K562 (cell line): ENCODE results near the gene CHCHD1. TPM values are rescaled to one million over a fixed set of nuclear protein-coding genes. Genes with fewer than 3 reads are reported as not detected.

ENCODE experiments used
- ATF1 ChIP-seq, 2 experiments: fragments of 450-650 bp in 1 of 2; IDR thresholded peaks; 2 replicates each; pipeline ENCODE4 v1.6.1; 2016; ENCODE audit warnings: missing compliant biosample characterization in 1 of 2, missing genetic modification characterization in 1 of 2
- CTBP1 ChIP-seq: fragments of 450-650 bp; IDR thresholded peaks from 2 replicates; pipeline ENCODE4 v1.6.1; 2016; ENCODE audit warnings: borderline replicate concordance
- HNRNPLL ChIP-seq: fragments of 200-400 bp; formaldehyde crosslinking; IDR thresholded peaks from 2 replicates; pipeline ENCODE4 v1.6.1; 2017; ENCODE audit warnings: low read length, low read depth, mild to moderate bottlenecking; ENCODE audit not compliant: poor library complexity, severe bottlenecking
- NCOR1 ChIP-seq: fragments of 450-650 bp; IDR thresholded peaks from 2 replicates; pipeline ENCODE4 v1.6.1; 2016; ENCODE audit warnings: mild to moderate bottlenecking, moderate library complexity
- POLR3A ChIP-seq: IDR thresholded peaks from 2 replicates; pipeline ENCODE4 v1.6.1; 2011; ENCODE audit warnings: borderline replicate concordance, mild to moderate bottlenecking, moderate library complexity; ENCODE audit not compliant: insufficient read length, insufficient read depth; ENCODE audit errors: extremely low read depth
- RBM22 ChIP-seq: fragments of 200-400 bp; formaldehyde crosslinking; IDR thresholded peaks from 2 replicates; pipeline ENCODE4 v1.6.1; 2018; ENCODE audit warnings: low read length, low read depth; ENCODE audit not compliant: poor library complexity, severe bottlenecking
- ZEB2 ChIP-seq: fragments of 450-650 bp; IDR thresholded peaks from 2 replicates; pipeline ENCODE4 v1.6.1; 2016
- ZNF121 ChIP-seq: sonication (generic); formaldehyde crosslinking; conservative IDR thresholded peaks from 2 replicates; pipeline ENCODE4 v1.8.0; 2022; ENCODE audit warnings: missing genetic modification reagents
- polyA plus RNA-seq, 8 experiments: library from polyadenylated mRNA; depleted of rRNA in 4 of 8; stranded (reverse) in 5 of 8; unstranded in 3 of 8; fragments of >200 nt; fragmentation: Nextera tagmentation in 2 of 8; fragmentation: Illumina TruSeq in 1 of 8; extraction: Ambion mirVana in 2 of 8; extraction: Trizol in 1 of 8; gene quantifications; 2 replicates each; pipeline versions ENCODE4 v1.2.1 to v1.2.3, GENCODE V29; 2011 to 2014; ENCODE audit warnings: inconsistent platforms in 1 of 8, missing spikeins in 1 of 8
- total RNA-seq, 7 experiments: library from RNA; depleted of rRNA in 6 of 7; stranded (reverse); fragments of >200 nt in 6 of 7; fragmentation: Illumina TruSeq in 2 of 7; extraction: Trizol in 2 of 7; gene quantifications; 2 replicates each; pipeline versions ENCODE4 v1.2.1 to v1.2.3, GENCODE V29; 2011 to 2021; ENCODE audit warnings: low replicate concordance in 1 of 7
- TF ChIP-seq, protein P1 (sequence below), 2 experiments: fragments of 450-650 bp; formaldehyde crosslinking in 1 of 2; IDR thresholded peaks; 2 replicates each; pipeline versions ENCODE4 v1.4.0 to v1.6.1; 2014 to 2020; ENCODE audit warnings: mild to moderate bottlenecking in 2 of 2, borderline replicate concordance in 1 of 2, low read depth in 1 of 2
- TF ChIP-seq, protein P2 (sequence below), 3 experiments: IDR thresholded peaks in 2 of 3; conservative IDR thresholded peaks in 1 of 3; 2 replicates each; pipeline ENCODE4 v1.5.1; 2011 to 2012; ENCODE audit warnings: low read length in 3 of 3, mild to moderate bottlenecking in 3 of 3, control low read depth in 2 of 3, improper control_type of control experiment in 1 of 3, inconsistent platforms in 1 of 3, low read depth in 1 of 3, mixed read lengths in 1 of 3, moderate library complexity in 1 of 3; ENCODE audit not compliant: insufficient read depth in 2 of 3
- TF ChIP-seq, protein P3 (sequence below), 2 experiments: fragments of 150-350 bp in 1 of 2; IDR thresholded peaks; 2 replicates each; pipeline ENCODE4 v1.6.1; 2012 to 2016; ENCODE audit warnings: low read depth in 2 of 2, low read length in 2 of 2, mild to moderate bottlenecking in 1 of 2, moderate library complexity in 1 of 2
- TF ChIP-seq, protein P4 (sequence below): sonication (generic); formaldehyde crosslinking; IDR thresholded peaks from 2 replicates; pipeline ENCODE4 v1.5.0; 2020; ENCODE audit warnings: missing genetic modification reagents

Gene CHCHD1
- total and polyA plus RNA-seq, 9 of the 15 experiments (the other 6 are each of a cell fraction or from before 2014, with no cell fraction given), result 52.9 to 126 (median 83.4) TPM

DNA sequence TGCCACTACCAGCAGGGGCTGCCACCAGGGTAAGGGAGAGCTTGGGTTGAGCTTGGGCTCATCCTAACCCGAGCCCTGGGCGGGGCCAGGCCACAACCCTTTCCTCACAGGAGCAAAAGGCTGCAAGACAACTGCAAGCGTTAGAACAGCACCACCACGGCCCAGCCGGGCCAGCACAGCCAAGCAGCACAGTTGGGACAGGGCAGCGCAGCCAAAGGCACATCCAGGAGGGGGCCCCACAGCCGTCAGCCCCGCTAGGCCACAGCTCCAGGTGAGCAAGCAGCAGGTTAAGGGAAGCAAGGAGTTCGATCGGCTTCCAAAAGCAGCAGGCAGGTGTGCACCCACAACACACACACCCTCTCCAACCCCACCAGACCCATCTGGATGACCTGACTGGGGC is 36.6 kb downstream of the CHCHD1 start (continued):
- TF ChIP-seq, protein P1, sequence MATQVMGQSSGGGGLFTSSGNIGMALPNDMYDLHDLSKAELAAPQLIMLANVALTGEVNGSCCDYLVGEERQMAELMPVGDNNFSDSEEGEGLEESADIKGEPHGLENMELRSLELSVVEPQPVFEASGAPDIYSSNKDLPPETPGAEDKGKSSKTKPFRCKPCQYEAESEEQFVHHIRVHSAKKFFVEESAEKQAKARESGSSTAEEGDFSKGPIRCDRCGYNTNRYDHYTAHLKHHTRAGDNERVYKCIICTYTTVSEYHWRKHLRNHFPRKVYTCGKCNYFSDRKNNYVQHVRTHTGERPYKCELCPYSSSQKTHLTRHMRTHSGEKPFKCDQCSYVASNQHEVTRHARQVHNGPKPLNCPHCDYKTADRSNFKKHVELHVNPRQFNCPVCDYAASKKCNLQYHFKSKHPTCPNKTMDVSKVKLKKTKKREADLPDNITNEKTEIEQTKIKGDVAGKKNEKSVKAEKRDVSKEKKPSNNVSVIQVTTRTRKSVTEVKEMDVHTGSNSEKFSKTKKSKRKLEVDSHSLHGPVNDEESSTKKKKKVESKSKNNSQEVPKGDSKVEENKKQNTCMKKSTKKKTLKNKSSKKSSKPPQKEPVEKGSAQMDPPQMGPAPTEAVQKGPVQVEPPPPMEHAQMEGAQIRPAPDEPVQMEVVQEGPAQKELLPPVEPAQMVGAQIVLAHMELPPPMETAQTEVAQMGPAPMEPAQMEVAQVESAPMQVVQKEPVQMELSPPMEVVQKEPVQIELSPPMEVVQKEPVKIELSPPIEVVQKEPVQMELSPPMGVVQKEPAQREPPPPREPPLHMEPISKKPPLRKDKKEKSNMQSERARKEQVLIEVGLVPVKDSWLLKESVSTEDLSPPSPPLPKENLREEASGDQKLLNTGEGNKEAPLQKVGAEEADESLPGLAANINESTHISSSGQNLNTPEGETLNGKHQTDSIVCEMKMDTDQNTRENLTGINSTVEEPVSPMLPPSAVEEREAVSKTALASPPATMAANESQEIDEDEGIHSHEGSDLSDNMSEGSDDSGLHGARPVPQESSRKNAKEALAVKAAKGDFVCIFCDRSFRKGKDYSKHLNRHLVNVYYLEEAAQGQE (IDR thresholded peaks at IDR 0.05; ENCODE audit: borderline replicate concordance), result no peak
- TF ChIP-seq, protein P1 (CRISPR knock-in tag; IDR thresholded peaks at IDR 0.05; ENCODE audit: low read depth), result 0 out of 2 replicates have a peak, but pooled peaks have one; percentile 13
- TF ChIP-seq ZNF121 (CRISPR knock-in tag) (peak; percentile 75; the same call in 1 of the 2 replicates), ZEB2 (peak; percentile 50; the same call in 1 of the 2 replicates), RBM22 (peak; percentile 46), POLR3A (no peak), CTBP1 (peak; percentile 38; the same call in 1 of the 2 replicates), HNRNPLL (no peak), ATF1 (CRISPR knock-in tag; IDR thresholded peaks at IDR 0.05) (0 out of 2 replicates have a peak, but pooled peaks have one; percentile 10), ATF1 (tag; IDR thresholded peaks at IDR 0.05) (no peak), NCOR1 (no peak)
- TF ChIP-seq, protein P2, sequence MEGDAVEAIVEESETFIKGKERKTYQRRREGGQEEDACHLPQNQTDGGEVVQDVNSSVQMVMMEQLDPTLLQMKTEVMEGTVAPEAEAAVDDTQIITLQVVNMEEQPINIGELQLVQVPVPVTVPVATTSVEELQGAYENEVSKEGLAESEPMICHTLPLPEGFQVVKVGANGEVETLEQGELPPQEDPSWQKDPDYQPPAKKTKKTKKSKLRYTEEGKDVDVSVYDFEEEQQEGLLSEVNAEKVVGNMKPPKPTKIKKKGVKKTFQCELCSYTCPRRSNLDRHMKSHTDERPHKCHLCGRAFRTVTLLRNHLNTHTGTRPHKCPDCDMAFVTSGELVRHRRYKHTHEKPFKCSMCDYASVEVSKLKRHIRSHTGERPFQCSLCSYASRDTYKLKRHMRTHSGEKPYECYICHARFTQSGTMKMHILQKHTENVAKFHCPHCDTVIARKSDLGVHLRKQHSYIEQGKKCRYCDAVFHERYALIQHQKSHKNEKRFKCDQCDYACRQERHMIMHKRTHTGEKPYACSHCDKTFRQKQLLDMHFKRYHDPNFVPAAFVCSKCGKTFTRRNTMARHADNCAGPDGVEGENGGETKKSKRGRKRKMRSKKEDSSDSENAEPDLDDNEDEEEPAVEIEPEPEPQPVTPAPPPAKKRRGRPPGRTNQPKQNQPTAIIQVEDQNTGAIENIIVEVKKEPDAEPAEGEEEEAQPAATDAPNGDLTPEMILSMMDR (IDR thresholded peaks at IDR 0.05 in 2 of 3, conservative IDR thresholded peaks at IDR 0.05 in 1 of 3; ENCODE audit: insufficient read depth in 2 of 3, low read depth in 1 of 3, low read length in 3 of 3), result peak; percentile 24 to 48 (median 25); a peak in 4 of 6 replicates
- TF ChIP-seq, protein P3, sequence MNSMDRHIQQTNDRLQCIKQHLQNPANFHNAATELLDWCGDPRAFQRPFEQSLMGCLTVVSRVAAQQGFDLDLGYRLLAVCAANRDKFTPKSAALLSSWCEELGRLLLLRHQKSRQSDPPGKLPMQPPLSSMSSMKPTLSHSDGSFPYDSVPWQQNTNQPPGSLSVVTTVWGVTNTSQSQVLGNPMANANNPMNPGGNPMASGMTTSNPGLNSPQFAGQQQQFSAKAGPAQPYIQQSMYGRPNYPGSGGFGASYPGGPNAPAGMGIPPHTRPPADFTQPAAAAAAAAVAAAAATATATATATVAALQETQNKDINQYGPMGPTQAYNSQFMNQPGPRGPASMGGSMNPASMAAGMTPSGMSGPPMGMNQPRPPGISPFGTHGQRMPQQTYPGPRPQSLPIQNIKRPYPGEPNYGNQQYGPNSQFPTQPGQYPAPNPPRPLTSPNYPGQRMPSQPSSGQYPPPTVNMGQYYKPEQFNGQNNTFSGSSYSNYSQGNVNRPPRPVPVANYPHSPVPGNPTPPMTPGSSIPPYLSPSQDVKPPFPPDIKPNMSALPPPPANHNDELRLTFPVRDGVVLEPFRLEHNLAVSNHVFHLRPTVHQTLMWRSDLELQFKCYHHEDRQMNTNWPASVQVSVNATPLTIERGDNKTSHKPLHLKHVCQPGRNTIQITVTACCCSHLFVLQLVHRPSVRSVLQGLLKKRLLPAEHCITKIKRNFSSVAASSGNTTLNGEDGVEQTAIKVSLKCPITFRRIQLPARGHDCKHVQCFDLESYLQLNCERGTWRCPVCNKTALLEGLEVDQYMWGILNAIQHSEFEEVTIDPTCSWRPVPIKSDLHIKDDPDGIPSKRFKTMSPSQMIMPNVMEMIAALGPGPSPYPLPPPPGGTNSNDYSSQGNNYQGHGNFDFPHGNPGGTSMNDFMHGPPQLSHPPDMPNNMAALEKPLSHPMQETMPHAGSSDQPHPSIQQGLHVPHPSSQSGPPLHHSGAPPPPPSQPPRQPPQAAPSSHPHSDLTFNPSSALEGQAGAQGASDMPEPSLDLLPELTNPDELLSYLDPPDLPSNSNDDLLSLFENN (IDR thresholded peaks at IDR 0.05; ENCODE audit: low read depth in 2 of 2, low read length in 2 of 2), result no peak
- TF ChIP-seq, protein P4, sequence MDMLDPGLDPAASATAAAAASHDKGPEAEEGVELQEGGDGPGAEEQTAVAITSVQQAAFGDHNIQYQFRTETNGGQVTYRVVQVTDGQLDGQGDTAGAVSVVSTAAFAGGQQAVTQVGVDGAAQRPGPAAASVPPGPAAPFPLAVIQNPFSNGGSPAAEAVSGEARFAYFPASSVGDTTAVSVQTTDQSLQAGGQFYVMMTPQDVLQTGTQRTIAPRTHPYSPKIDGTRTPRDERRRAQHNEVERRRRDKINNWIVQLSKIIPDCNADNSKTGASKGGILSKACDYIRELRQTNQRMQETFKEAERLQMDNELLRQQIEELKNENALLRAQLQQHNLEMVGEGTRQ (CRISPR knock-in tag), result no peak
